GM21390 (cell line): ENCODE data around the gene SLC25A11.
A peak's percentile ranks its signal among the peaks of the same experiment; 100 is the strongest.

ENCODE experiments used
- ATAC-seq: cut with Tn5 transposase; IDR thresholded peaks from one replicate; pipeline ENCODE4 v1.9.1; 2021; ENCODE audit not compliant: unreplicated experiment

SLC25A11 gene, protein sequence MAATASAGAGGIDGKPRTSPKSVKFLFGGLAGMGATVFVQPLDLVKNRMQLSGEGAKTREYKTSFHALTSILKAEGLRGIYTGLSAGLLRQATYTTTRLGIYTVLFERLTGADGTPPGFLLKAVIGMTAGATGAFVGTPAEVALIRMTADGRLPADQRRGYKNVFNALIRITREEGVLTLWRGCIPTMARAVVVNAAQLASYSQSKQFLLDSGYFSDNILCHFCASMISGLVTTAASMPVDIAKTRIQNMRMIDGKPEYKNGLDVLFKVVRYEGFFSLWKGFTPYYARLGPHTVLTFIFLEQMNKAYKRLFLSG

GRCh38 chr17:4939796-4940554 lies at the start of gene SLC25A11, which contains the start of gene RNF167:
Gene SLC25A11 (minus strand): TSS chr17:4940046. CDS start chr17:4939910, 136 bp downstream.
Gene RNF167 (plus strand): TSS chr17:4940268. CDS start chr17:4940910, 642 bp downstream.
- peak; percentile 68 for ATAC-seq

GRCh38 chr17:4987767-4988567 lies 48.1 kb upstream of the SLC25A11 start:
- no peak for ATAC-seq

- ATAC-seq, result peak; percentile 73
Observed at GRCh38 chr17:4986951-4987766, 47.3 kb upstream of the SLC25A11 start, which contains the start of gene CAMTA2. Gene CAMTA2 (minus strand): TSS chr17:4987675. CDS start chr17:4986222, 1,453 bp downstream.

- no peak for ATAC-seq
Observed at GRCh38 chr17:4986403-4986802, 46.6 kb upstream of the SLC25A11 start.

- ATAC-seq, result no peak
Observed at GRCh38 chr17:4982305-4982704, 42.5 kb upstream of the SLC25A11 start.

DNA sequence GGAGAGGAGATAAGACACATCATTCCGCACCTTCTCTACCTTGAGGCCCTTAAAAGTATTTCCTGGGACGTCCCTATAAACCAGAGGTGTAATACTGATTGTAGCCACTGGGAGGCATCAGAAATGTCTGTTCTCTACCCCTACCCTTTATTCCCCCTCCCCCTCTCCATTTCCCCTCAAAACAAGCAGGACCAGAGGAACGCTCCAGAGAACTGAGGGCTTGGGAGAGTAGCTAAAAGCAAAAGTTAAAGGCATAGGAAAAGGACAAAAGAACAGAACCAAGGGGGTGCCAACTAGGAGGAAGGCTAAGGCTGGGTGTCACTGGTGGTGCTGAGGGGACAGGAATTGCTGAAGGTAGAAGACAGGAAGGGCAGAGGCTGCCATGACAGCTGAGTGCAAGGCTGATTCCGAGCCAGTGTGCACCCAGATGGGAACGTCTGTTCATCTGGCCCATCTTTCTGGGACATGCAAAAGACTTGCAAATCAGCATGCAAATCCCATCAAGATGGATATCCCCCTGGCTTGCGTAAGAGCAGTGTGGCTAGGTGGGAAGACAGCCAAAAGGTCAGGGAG lies 40.9 kb upstream of the SLC25A11 start:
- no peak for ATAC-seq

- ATAC-seq, result no peak
Observed at GRCh38 chr17:4978726-4979125, 38.9 kb upstream of the SLC25A11 start.

DNA sequence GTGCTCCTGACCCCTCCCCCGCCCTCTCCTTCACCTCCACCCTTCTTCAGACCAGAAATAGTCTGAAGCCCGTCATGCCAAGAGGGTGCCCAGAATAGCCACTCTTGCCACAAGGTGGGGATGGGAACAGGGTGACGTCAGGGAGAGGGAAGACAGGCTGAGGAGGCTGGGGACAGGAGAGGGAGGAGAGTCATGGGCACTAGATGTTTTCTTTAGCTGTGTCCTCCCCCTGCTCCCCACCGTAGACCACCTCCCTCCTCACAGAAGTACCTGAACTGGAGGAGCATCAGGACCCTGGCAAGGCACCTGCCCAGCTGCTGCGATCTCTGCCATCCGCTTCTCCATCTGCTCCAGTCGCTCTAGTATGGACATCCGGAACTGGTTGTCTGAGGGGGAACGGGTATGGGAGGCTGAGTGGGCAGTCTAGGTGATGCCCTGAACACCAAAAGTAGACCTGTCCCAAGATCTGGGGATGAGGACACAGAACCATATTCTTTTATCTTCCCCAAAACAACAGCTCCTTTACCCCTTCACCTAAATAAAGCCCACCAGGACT lies 34.3 kb upstream of the SLC25A11 start:
- ATAC-seq, result no peak

- ATAC-seq, result no peak
Observed at GRCh38 chr17:4973256-4974114, 33.6 kb upstream of the SLC25A11 start.

DNA sequence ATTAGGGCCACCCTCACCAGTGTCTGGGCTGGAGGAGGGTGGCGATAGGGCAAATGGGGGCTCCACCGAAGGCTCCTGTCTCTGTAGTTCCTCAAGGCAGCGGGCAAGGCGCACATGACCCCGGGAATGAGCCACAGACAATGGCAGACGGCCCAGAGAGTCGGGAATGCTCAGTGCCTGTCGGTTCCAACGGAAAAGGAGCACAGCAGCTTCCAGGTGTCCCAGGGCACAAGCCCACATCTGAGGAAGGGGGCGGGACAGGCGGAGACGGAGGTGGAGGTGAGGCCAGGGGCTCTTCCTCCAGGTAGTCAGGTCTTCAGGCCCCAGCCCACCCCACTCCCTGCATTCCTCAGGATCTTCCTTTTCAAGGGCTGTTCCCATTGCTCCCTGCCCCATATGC lies 32.9 kb upstream of the SLC25A11 start:
- ATAC-seq, result no peak

GRCh38 chr17:4972322-4972721 lies 32.5 kb upstream of the SLC25A11 start:
- ATAC-seq, result no peak

GRCh38 chr17:4971826-4972225 lies 32.0 kb upstream of the SLC25A11 start:
- ATAC-seq, result no peak

GRCh38 chr17:4970273-4970672 lies 30.4 kb upstream of the SLC25A11 start:
- ATAC-seq, result no peak

DNA sequence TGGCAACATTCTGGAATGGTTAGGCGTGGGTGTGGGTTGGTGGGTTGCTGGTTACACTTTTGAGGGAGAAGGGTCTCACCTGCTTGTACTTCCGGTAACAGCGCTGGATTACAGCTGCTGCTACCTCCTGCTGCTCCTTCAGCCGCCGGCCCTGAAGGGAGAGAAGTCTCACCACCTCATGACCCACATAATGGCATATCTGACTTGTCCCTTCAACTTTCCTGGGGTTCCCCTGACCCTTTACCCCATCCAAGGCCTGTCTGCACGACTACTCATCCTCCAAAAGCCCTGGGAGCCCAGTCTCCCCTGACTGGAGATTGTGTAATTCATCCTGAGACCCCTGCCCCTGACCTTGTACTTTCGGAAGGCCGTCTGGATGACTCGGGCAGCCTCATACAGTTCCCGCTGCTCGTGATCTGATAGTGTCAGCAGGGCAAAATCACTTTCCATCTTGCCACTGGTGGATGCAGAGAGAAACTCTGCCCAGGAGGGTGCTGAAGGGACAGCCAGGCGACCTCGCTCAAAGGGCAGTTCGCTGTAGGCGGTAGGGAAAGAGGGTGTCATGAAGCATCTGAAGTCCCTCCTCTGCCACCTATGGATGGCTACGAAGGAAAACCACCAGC lies 29.8 kb upstream of the SLC25A11 start:
- no peak for ATAC-seq

GRCh38 chr17:4969047-4969550 lies 29.3 kb upstream of the SLC25A11 start:
- no peak for ATAC-seq

- ATAC-seq, result no peak
Observed at GRCh38 chr17:4968486-4969046, 28.7 kb upstream of the SLC25A11 start.

- peak; percentile 49 for ATAC-seq
Observed at GRCh38 chr17:4967539-4968485, 28.0 kb upstream of the SLC25A11 start, which contains the start of gene SPAG7. Gene SPAG7 (minus strand): TSS chr17:4967817. CDS start chr17:4967804, 13 bp downstream.
